GM12878 (cell line): ENCODE results near the gene MYOM1. TPM values are rescaled to one million over a fixed set of nuclear protein-coding genes. Genes with fewer than 3 reads are reported as not detected.

Source experiments
- ASH2L ChIP-seq: fragments of 300-600, 200-600 bp; sonication (generic); IDR thresholded peaks from 2 replicates; pipeline ENCODE4 v1.6.1; 2017; ENCODE audit warnings: low read depth, mild to moderate bottlenecking, borderline replicate concordance
- BCL11A ChIP-seq: IDR thresholded peaks from 2 replicates; pipeline ENCODE4 v1.6.1; 2011; ENCODE audit warnings: low read depth, low read length
- CBX3 ChIP-seq: fragments of 200-600 bp; sonication (generic); IDR thresholded peaks from 2 replicates; pipeline ENCODE4 v1.6.1; 2016; ENCODE audit warnings: low read depth, borderline replicate concordance
- CUX1 ChIP-seq: IDR thresholded peaks from 2 replicates; pipeline ENCODE4 v1.6.1; 2012; ENCODE audit warnings: improper control_type of control experiment, low read depth, low read length; ENCODE audit not compliant: insufficient replicate concordance
- DPF2 ChIP-seq: fragments of 450-650 bp; IDR thresholded peaks from 2 replicates; pipeline ENCODE4 v1.6.1; 2017; ENCODE audit warnings: mild to moderate bottlenecking
- EED ChIP-seq: sonication (generic); IDR thresholded peaks from 2 replicates; pipeline ENCODE4 v1.6.1; 2016; ENCODE audit warnings: antibody characterized with exemption, low read depth
- FOXM1 ChIP-seq: IDR thresholded peaks from 2 replicates; pipeline ENCODE4 v1.6.1; 2012; ENCODE audit warnings: low read depth, mild to moderate bottlenecking, inconsistent platforms, low read length, moderate library complexity
- IKZF1 ChIP-seq: fragments of 450-650 bp; conservative IDR thresholded peaks from 2 replicates; pipeline ENCODE4 v1.6.1; 2017; ENCODE audit warnings: antibody characterized with exemption, mild to moderate bottlenecking
- IRF4 ChIP-seq: IDR thresholded peaks from 2 replicates; pipeline ENCODE4 v1.6.1; 2011; ENCODE audit warnings: low read depth, low read length
- MXI1 ChIP-seq: fragments of 150-350 bp; IDR thresholded peaks from 2 replicates; pipeline ENCODE4 v1.6.1; 2011; ENCODE audit warnings: low read depth, mild to moderate bottlenecking, inconsistent platforms, low read length, improper control_type of control experiment
- NBN ChIP-seq: fragments of 450-650 bp; IDR thresholded peaks from 2 replicates; pipeline ENCODE4 v1.6.1; 2016
- NR2C2 ChIP-seq: IDR thresholded peaks from 2 replicates; pipeline ENCODE4 v1.6.1; 2011; ENCODE audit warnings: borderline replicate concordance, low read depth; ENCODE audit not compliant: control insufficient read depth, insufficient read length
- NR2F1 ChIP-seq: fragments of 450-650 bp; conservative IDR thresholded peaks from 2 replicates; pipeline ENCODE4 v1.6.1; 2017; ENCODE audit warnings: mild to moderate bottlenecking
- POLR2A ChIP-seq: IDR thresholded peaks from 2 replicates; pipeline ENCODE4 v1.6.1; 2011; ENCODE audit warnings: low read depth, mild to moderate bottlenecking, low read length
- RELB ChIP-seq: fragments of 450-650 bp; IDR thresholded peaks from 2 replicates; pipeline ENCODE4 v1.6.1; 2017; ENCODE audit warnings: low read depth, mild to moderate bottlenecking, moderate library complexity
- SMAD5 ChIP-seq: IDR thresholded peaks from 2 replicates; pipeline ENCODE4 v1.6.1; 2016; ENCODE audit warnings: antibody characterized with exemption, low read depth
- STAT3 ChIP-seq: IDR thresholded peaks from 2 replicates; pipeline ENCODE4 v1.6.1; 2011; ENCODE audit warnings: low read depth, low read length, improper control_type of control experiment
- TCF7 ChIP-seq: IDR thresholded peaks from 2 replicates; pipeline ENCODE4 v1.6.1; 2014; ENCODE audit warnings: antibody characterized with exemption, borderline replicate concordance
- YBX1 ChIP-seq: fragments of 450-650 bp; IDR thresholded peaks from 2 replicates; pipeline ENCODE4 v1.6.1; 2016; ENCODE audit warnings: antibody characterized with exemption
- ZBTB40 ChIP-seq: fragments of 450-650 bp; IDR thresholded peaks from 2 replicates; pipeline ENCODE4 v1.6.1; 2016; ENCODE audit warnings: mild to moderate bottlenecking, moderate library complexity, borderline replicate concordance
- ZNF24 ChIP-seq: fragments of 450-650 bp; IDR thresholded peaks from 2 replicates; pipeline ENCODE4 v1.6.1; 2017; ENCODE audit warnings: antibody characterized with exemption, mild to moderate bottlenecking
- ZZZ3 ChIP-seq: IDR thresholded peaks from 2 replicates; pipeline ENCODE4 v1.6.1; 2011; ENCODE audit warnings: low read depth; ENCODE audit not compliant: control insufficient read depth, insufficient read length
- polyA plus RNA-seq, 11 experiments: library from polyadenylated mRNA; depleted of rRNA in 4 of 11; unstranded in 6 of 11; stranded (reverse) in 5 of 11; fragments of >200 nt; fragmentation: Nextera tagmentation in 4 of 11; fragmentation: Illumina TruSeq in 1 of 11; extraction: Ambion mirVana in 4 of 11; extraction: Trizol in 1 of 11; gene quantifications; 1 replicate in 1 of 11; 2 replicates in 10 of 11; pipeline versions ENCODE4 v1.2.1 to v1.2.3, GENCODE V29; 2011 to 2016; ENCODE audit warnings: inconsistent platforms in 2 of 11, missing spikeins in 2 of 11, low read depth in 1 of 11
- total RNA-seq, 4 experiments: library from RNA; depleted of rRNA in 3 of 4; stranded (reverse); fragments of >200 nt in 3 of 4; fragmentation: Illumina TruSeq in 1 of 4; extraction: Trizol in 1 of 4; gene quantifications; 2 replicates each; pipeline versions ENCODE4 v1.2.1 to v1.2.3, GENCODE V29; 2013 to 2021

Gene MYOM1
- total and polyA plus RNA-seq, 10 of the 15 experiments (the other 5 are each of a cell fraction or from before 2014, with no cell fraction given): 0.06 to 1.0 (median 0.57) TPM

- TF ChIP-seq YBX1: no peak; the same call in 1 of the 2 replicates
- peak; percentile 60 for TF ChIP-seq MXI1
- TF ChIP-seq IKZF1: peak; percentile 99
- no peak for TF ChIP-seq NR2C2
- TF ChIP-seq IRF4: peak; percentile 90
- TF ChIP-seq CBX3: no peak
- TF ChIP-seq ZNF24: peak; percentile 91
- no peak for TF ChIP-seq ZBTB40
- no peak for TF ChIP-seq TCF7
- peak; percentile 59 for TF ChIP-seq CUX1
- no peak for TF ChIP-seq SMAD5
- TF ChIP-seq BCL11A: peak; percentile 99
- TF ChIP-seq ZZZ3: no peak
- TF ChIP-seq RELB: peak; percentile 98
- TF ChIP-seq NBN: peak; percentile 99
- peak; percentile 98 for TF ChIP-seq FOXM1
- peak; percentile 100 for TF ChIP-seq DPF2
- peak; percentile 78 for TF ChIP-seq POLR2A
- peak; percentile 88; the same call in 1 of the 2 replicates for TF ChIP-seq STAT3
- TF ChIP-seq EED: peak; percentile 96
- peak; percentile 91 for TF ChIP-seq NR2F1
- TF ChIP-seq ASH2L: 0 out of 2 replicates have a peak, but pooled peaks have one; percentile 75
Measured at GRCh38 chr18:3177902-3178687, 41.7 kb downstream of the MYOM1 start (continued).
